Measurements from ENCODE around the gene TENT5C. TPM values are rescaled to one million over a fixed set of nuclear protein-coding genes. Genes with fewer than 3 reads are reported as not detected.

Gene TENT5C
- total RNA-seq, 2 donors from 2014 or later: 30.7 to 45.6 TPM

DNA sequence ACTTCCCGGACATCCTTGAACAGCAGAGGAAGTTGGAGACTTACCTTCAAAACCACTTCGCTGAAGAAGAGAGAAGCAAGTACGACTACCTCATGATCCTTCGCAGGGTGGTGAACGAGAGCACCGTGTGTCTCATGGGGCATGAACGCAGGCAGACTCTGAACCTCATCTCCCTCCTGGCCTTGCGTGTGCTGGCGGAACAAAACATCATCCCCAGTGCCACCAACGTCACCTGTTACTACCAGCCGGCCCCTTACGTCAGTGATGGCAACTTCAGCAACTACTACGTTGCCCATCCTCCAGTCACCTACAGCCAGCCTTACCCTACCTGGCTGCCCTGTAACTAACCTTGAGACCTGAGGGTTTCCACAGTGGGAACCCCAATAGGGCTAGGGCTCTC, 17.9 kb downstream of the TENT5C start:
- DNase-seq (no peak), ATAC-seq (no peak)
- intact Hi-C loops (cut with DNase I, micrococcal nuclease): no loop called here

GRCh38 chr1:117627546-117628130, 21.8 kb downstream of the TENT5C start:
- intact Hi-C loops (cut with DNase I, micrococcal nuclease): no loop called here
- no peak for DNase-seq
- no peak for ATAC-seq

DNA sequence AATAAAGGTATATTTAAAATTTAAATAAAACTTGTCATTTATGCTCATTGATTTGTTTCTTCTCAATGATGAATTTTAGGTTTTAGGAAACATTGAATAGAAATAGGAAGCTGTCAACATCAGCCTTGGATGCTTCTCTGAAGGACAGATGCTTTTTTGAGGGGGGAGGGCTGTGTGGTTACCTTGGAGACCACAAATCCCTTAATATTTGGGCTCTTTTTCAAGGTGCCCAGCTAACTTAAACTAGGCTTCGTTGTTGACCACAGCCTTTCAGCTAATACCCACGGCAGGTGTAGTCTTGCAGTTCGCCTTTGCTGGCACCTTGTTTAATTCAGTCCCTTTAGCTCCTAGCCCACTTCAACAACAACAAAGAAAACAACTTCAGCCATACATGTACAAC, 22.5 kb downstream of the TENT5C start:
- no peak for ATAC-seq
- DNase-seq: no peak
- intact Hi-C loops (cut with DNase I, micrococcal nuclease): no loop called here

- intact Hi-C loops (cut with DNase I, micrococcal nuclease): no loop called here
- no peak for ATAC-seq
- no peak for DNase-seq
These were observed 24.0 kb downstream of the TENT5C start for GRCh38 chr1:117629625-117630422.

GRCh38 chr1:117630423-117630998, 24.7 kb downstream of the TENT5C start:
- DNase-seq (no peak), ATAC-seq (no peak)
- intact Hi-C loops (cut with DNase I, micrococcal nuclease): no loop called here

GRCh38 chr1:117631359-117632160, 25.7 kb downstream of the TENT5C start:
- DNase-seq: no peak
- intact Hi-C loops (cut with DNase I, micrococcal nuclease): no loop called here
- ATAC-seq: peak; percentile 45

GRCh38 chr1:117632269-117633067, 26.6 kb downstream of the TENT5C start:
- DNase-seq: no peak
- intact Hi-C loops (cut with DNase I, micrococcal nuclease): no loop called here
- ATAC-seq: peak; percentile 32

DNA sequence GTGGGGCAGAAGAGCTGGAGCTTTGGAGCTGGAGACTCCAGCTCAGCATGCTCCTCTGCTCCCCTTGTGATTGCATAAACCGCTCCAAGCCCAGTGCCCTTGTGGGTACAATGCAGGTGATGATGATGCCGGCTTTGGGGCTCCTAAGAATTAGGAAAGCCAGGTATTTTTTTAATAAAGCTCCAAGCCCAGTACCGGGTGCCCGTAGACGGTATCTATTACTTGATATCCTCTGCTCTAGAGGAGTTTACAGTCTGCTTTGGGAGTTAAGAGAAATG, 27.2 kb downstream of the TENT5C start:
- intact Hi-C loops (cut with DNase I, micrococcal nuclease): no loop called here
- DNase-seq (no peak), ATAC-seq (no peak)

- DNase-seq: no peak
- intact Hi-C loops (cut with DNase I, micrococcal nuclease): no loop called here
- ATAC-seq: no peak
These were observed 27.6 kb downstream of the TENT5C start for GRCh38 chr1:117633423-117633822.

- DNase-seq: no peak
- intact Hi-C loops (cut with DNase I, micrococcal nuclease): no loop called here
- no peak for ATAC-seq
These were observed 28.1 kb downstream of the TENT5C start for GRCh38 chr1:117633936-117634335.

DNA sequence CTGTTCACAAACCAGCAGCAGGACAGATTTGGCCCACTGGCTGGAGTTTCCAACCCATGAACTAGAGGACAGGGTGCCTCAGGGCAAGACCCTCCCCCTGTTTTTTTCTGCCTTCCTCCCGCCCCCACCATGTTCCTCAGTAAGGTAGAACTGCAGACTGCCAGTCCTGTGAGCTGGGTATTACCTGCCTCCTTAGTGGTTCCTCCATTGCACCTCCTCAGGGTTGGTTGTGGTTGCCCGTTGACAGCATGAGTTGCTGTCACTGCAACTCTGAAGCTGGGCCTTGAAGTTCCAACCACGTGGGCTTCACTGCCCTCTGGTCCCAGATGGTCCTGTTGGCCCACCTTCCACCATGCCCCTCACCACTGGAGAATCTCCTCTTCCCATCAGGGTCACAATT, 28.8 kb downstream of the TENT5C start:
- no peak for DNase-seq
- intact Hi-C loops (cut with DNase I, micrococcal nuclease): no loop called here
- ATAC-seq: no peak

GRCh38 chr1:117635805-117636204, 30.0 kb downstream of the TENT5C start:
- DNase-seq (no peak), ATAC-seq (no peak)
- intact Hi-C loops (cut with DNase I, micrococcal nuclease): no loop called here

GRCh38 chr1:117636637-117637425, 31.0 kb downstream of the TENT5C start:
- intact Hi-C loops (cut with DNase I, micrococcal nuclease): no loop called here
- no peak for ATAC-seq
- DNase-seq: no peak

- peak in 1 of 2 donors; percentile 1 for DNase-seq
- intact Hi-C loops (cut with DNase I, micrococcal nuclease): no loop called here
- peak; percentile 11 for ATAC-seq
These were observed 32.3 kb downstream of the TENT5C start for GRCh38 chr1:117638141-117638540.

- intact Hi-C loops (cut with DNase I, micrococcal nuclease): no loop called here
- ATAC-seq: peak; percentile 86
These were observed 32.9 kb downstream of the TENT5C start for GRCh38 chr1:117638759-117639158.

DNA sequence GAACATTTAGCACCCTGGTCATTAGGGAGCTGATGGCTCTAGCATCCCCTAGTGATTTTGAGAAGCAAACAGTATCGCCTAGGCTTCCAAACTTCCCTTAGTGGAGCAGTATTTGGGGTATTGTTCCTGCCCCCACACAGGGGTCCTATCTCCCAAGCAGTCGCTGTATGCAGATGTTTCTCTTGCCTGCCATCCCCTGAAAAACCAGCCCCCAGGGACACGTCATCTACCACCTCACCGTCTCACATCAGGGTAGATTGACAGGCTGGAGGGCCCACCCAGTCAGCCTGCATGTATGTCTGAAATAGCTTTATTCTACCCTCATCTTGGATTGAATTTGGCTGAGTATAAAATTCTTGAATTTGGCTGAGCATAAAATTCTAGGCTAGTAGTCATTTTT, 33.9 kb downstream of the TENT5C start:
- ATAC-seq (no peak), DNase-seq (peak in 1 of 2 donors; percentile 0)
- intact Hi-C loops (cut with DNase I, micrococcal nuclease): no loop called here

More at GRCh38 chr1:117638759-117639158, 32.9 kb downstream of the TENT5C start:
- DNase-seq: peak in 1 of 2 donors; percentile 15

GRCh38 chr1:117641536-117641935, 35.7 kb downstream of the TENT5C start:
- ATAC-seq (no peak), DNase-seq (no peak)
- intact Hi-C loops (cut with DNase I, micrococcal nuclease): no loop called here

GRCh38 chr1:117642963-117643362, 37.1 kb downstream of the TENT5C start:
- DNase-seq (peak in 1 of 2 donors; percentile 4), ATAC-seq (no peak)
- intact Hi-C loops (cut with DNase I, micrococcal nuclease): no loop called here

Measured in left colon (tissue), 2 donors.